Measurements from ENCODE around the gene TMED6.

GRCh38 chr16:69309316-69309715 lies 42.3 kb downstream of the TMED6 start:
- no peak for TF ChIP-seq CTCF (IDR thresholded peaks at IDR 0.05 in 2 of 3, conservative IDR thresholded peaks at IDR 0.05 in 1 of 3; ENCODE audit: borderline replicate concordance in 1 of 3, insufficient read depth in 1 of 3, low read depth in 2 of 3, low read length in 2 of 3)
- TF ChIP-seq MAX (IDR thresholded peaks at IDR 0.05): no peak
- TF ChIP-seq POLR2A (IDR thresholded peaks at IDR 0.05; ENCODE audit: borderline replicate concordance, extremely low read depth, insufficient read depth, insufficient read length): no peak
